Spleen (tissue), 11 donors: ENCODE measurements around the gene MMP25. TPM values are rescaled to one million over a fixed set of nuclear protein-coding genes. Genes with fewer than 3 reads are reported as not detected.

Experiments
- DNase-seq: peaks from one replicate; pipeline ENCODE4 v3.0.0-alpha.2; 2020
- H3K27ac ChIP-seq, 8 donors: fragments of 200-600 bp; sonication (generic) in 7 of 8; 1 replicate in 4 of 8; 2 replicates in 4 of 8; pipeline versions ENCODE4 v1.5.0 to v1.8.0; 2016 to 2021; ENCODE audit warnings: inconsistent platforms in 4 of 8, mild to moderate bottlenecking in 4 of 8, moderate library complexity in 1 of 8
- H3K27me3 ChIP-seq, 7 donors: fragments of 200-600 bp; sonication (generic) in 6 of 7; replicated peaks in 1 of 7; 1 replicate in 4 of 7; 2 replicates in 3 of 7; pipeline versions ENCODE4 v1.5.0 to v1.8.0; 2016 to 2021; ENCODE audit warnings: inconsistent platforms in 3 of 7, mild to moderate bottlenecking in 1 of 7
- H3K36me3 ChIP-seq, 6 donors: fragments of 200-600 bp; sonication (generic) in 5 of 6; 1 replicate in 4 of 6; 2 replicates in 2 of 6; pipeline versions ENCODE4 v1.5.0 to v1.8.0; 2016 to 2021; ENCODE audit warnings: inconsistent platforms in 2 of 6
- H3K4me1 ChIP-seq, 6 donors: fragments of 200-600 bp; sonication (generic) in 5 of 6; 1 replicate in 3 of 6; 2 replicates in 3 of 6; pipeline versions ENCODE4 v1.5.0 to v1.8.0; 2016 to 2021; ENCODE audit warnings: inconsistent platforms in 3 of 6
- H3K4me3 ChIP-seq, 8 donors: fragments of 200-600 bp; sonication (generic) in 7 of 8; 1 replicate in 4 of 8; 2 replicates in 4 of 8; pipeline versions ENCODE4 v1.5.0 to v1.8.0; 2016 to 2021; ENCODE audit warnings: inconsistent platforms in 4 of 8, mild to moderate bottlenecking in 4 of 8, moderate library complexity in 2 of 8
- H3K9me3 ChIP-seq, 8 donors: fragments of 200-600 bp; sonication (generic) in 7 of 8; 1 replicate in 4 of 8; 2 replicates in 4 of 8; pipeline versions ENCODE4 v1.5.0 to v1.8.0; 2016 to 2021; ENCODE audit warnings: inconsistent platforms in 4 of 8
- CTCF ChIP-seq, 11 experiments: fragments of 200-600 bp in 7 of 11; fragments of 450-650 bp in 4 of 11; sonication (generic) in 4 of 11; IDR thresholded peaks in 8 of 11; conservative IDR thresholded peaks in 3 of 11; 1 replicate in 7 of 11; 2 replicates in 4 of 11; pipeline versions ENCODE4 v1.4.0 to v1.8.0; 2016 to 2021; ENCODE audit warnings: antibody characterized with exemption in 11 of 11, inconsistent platforms in 4 of 11, mild to moderate bottlenecking in 1 of 11
- POLR2A ChIP-seq, 3 donors: fragments of 450-650 bp; IDR thresholded peaks; one replicate each; pipeline ENCODE4 v1.5.1; 2017; ENCODE audit warnings: antibody characterized with exemption in 3 of 3, mild to moderate bottlenecking in 1 of 3
- POLR2AphosphoS5 ChIP-seq, 3 donors: sonication (generic); formaldehyde crosslinking; IDR thresholded peaks; one replicate each; pipeline ENCODE4 v1.5.1; 2017; ENCODE audit warnings: antibody characterized with exemption in 3 of 3
- WGBS, 5 donors: extraction: QIAGEN DNeasy Blood & Tissue Kit in 3 of 5; methylation state at CpG; one replicate each; pipeline versions ENCODE4 v1.1.5 to v1.1.7; 2013 to 2018; 5-methylcytosine and 5-hydroxymethylcytosine counted together
- intact Hi-C: fragments of 100-400 bp; cut with DNase I; formaldehyde crosslinking; loops from one replicate; pipeline ENCODE4 v1.15.0; 2023; ENCODE audit warnings: low total_unique reads
- polyA plus RNA-seq, 3 donors: library from polyadenylated mRNA; stranded (reverse); fragments of 200-250 nt; gene quantifications; one replicate each; pipeline ENCODE4 v1.2.1, GENCODE V29; 2013
- total RNA-seq, 7 donors: library from RNA; depleted of rRNA in 3 of 7; stranded (reverse); fragments of >200 nt in 3 of 7; fragmentation: NEBNext Ultra II Directional in 4 of 7; extraction: Animal tissue kit (Norgen Biotek cat#: 25700) in 4 of 7; gene quantifications; one replicate each; pipeline versions ENCODE4 v1.1.0 to v1.2.1, GENCODE V29; 2016 to 2021
- donor health status: healthy with polysubstance abuse.
- donor health status: DM: no; HTN: no; CAD: no; lungs with moderate emphysema.
- donor health status: DM: no; HTN: no; CAD: no.
- donor health status: Bipolar disorder and iron deficiency.
- donor health status: healthy.
- donor health status: DM: no; HTN: no; CAD: no.
- donor health status: DM: yes; HTN: yes; CAD: no.

Gene MMP25
- total and polyA plus RNA-seq, 10 donors = 2.7 to 282 (median 65.6) TPM

GRCh38 chr16:3017344-3017743 lies 29.0 kb upstream of the MMP25 start:
- TF ChIP-seq CTCF (IDR thresholded peaks at IDR 0.05 in 8 of 11, conservative IDR thresholded peaks at IDR 0.05 in 3 of 11) (no peak), POLR2AphosphoS5 (IDR thresholded peaks at IDR 0.05) (no peak), POLR2A (IDR thresholded peaks at IDR 0.05) (no peak)
- H3K36me3 ChIP-seq = no peaks in the 10 kb centered on the region
- peaks cover 23 to 55% (median 43%) of the 10 kb centered on the region in 6 donors for H3K4me1 ChIP-seq
- no peak overlapping the region for H3K4me3 ChIP-seq
- intact Hi-C loops = no loop called here
- WGBS, 5 donors = 60 to 87% (median 77%) methylated on average over 8 to 20 of the region's 20 CpGs
- no peak for DNase-seq
- no peak overlapping the region for H3K27ac ChIP-seq
- peaks cover 0 to 69% (median 32%) of the 10 kb centered on the region in 7 donors for H3K27me3 ChIP-seq
- no peaks in the 10 kb centered on the region for H3K9me3 ChIP-seq

- H3K27me3 ChIP-seq = peaks cover 0 to 63% (median 30%) of the 10 kb centered on the region in 7 donors
- no peaks in the 10 kb centered on the region for H3K36me3 ChIP-seq
- no peak for DNase-seq
- intact Hi-C loops = no loop called here
- WGBS, 5 donors = 9 to 16% (median 15%) methylated on average over 9 to 52 of the region's 52 CpGs
- TF ChIP-seq POLR2AphosphoS5 (IDR thresholded peaks at IDR 0.05) (peak in 1 of 3 donors; percentile 27), CTCF (IDR thresholded peaks at IDR 0.05 in 8 of 11, conservative IDR thresholded peaks at IDR 0.05 in 3 of 11) (peak in 2 of 11 experiments; percentile 4 to 17), POLR2A (IDR thresholded peaks at IDR 0.05) (no peak)
- H3K4me1 ChIP-seq = peaks cover 28 to 56% (median 49%) of the 10 kb centered on the region in 6 donors
- no peak within 1 kb of the TSS for H3K27ac ChIP-seq
- H3K4me3 ChIP-seq = no peak within 1 kb of the TSS
- no peaks in the 10 kb centered on the region for H3K9me3 ChIP-seq
Observed at GRCh38 chr16:3017794-3018506, 28.4 kb upstream of the MMP25 start, which contains the start of gene CLDN6. Gene CLDN6, minus strand, starts transcription at chr16:3018183. Its CDS starts 2,162 bp downstream, at chr16:3016021.

- Histone ChIP-seq H3K27ac (peak overlapping the region in 5 of 8 donors; percentile 82 to 95 (median 94)), H3K27me3 (peaks cover 0 to 45% (median 17%) of the 10 kb centered on the region in 7 donors), H3K4me3 (peak overlapping the region in 7 of 8 donors; percentile 56 to 86 (median 59)), H3K4me1 (peaks cover 41 to 72% (median 64%) of the 10 kb centered on the region in 6 donors), H3K36me3 (no peaks in the 10 kb centered on the region), H3K9me3 (no peaks in the 10 kb centered on the region)
- TF ChIP-seq POLR2AphosphoS5 (IDR thresholded peaks at IDR 0.05) = no peak
- TF ChIP-seq POLR2A (IDR thresholded peaks at IDR 0.05) = no peak
- 29 to 53% (median 32%) methylated on average over 28 to 40 of the region's 40 CpGs for WGBS, 5 donors
- no peak for DNase-seq
- intact Hi-C loops = no loop called here
Observed at GRCh38 chr16:3019594-3020246, 26.6 kb upstream of the MMP25 start.

GRCh38 chr16:3020247-3020603 lies 26.1 kb upstream of the MMP25 start, which contains the start of gene TNFRSF12A:
Gene TNFRSF12A, plus strand, starts transcription at chr16:3020368. Its CDS starts 30 bp downstream, at chr16:3020398.
- DNase-seq = peak; percentile 94
- peaks cover 41 to 77% (median 69%) of the 10 kb centered on the region in 6 donors for H3K4me1 ChIP-seq
- peak within 1 kb of the TSS; percentile 47 to 86 (median 58) for H3K4me3 ChIP-seq
- peaks cover 0 to 40% (median 17%) of the 10 kb centered on the region in 7 donors for H3K27me3 ChIP-seq
- WGBS, 5 donors = 0 to 1% (median 0%) methylated on average over 10 to 49 of the region's 49 CpGs
- no peaks in the 10 kb centered on the region for H3K9me3 ChIP-seq
- peak within 1 kb of the TSS; percentile 64 to 95 (median 94) for H3K27ac ChIP-seq
- intact Hi-C loops = no loop called here
- peaks cover 0 to under 1% (median 0%) of the 10 kb centered on the region in 6 donors for H3K36me3 ChIP-seq
- TF ChIP-seq CTCF (IDR thresholded peaks at IDR 0.05 in 8 of 11, conservative IDR thresholded peaks at IDR 0.05 in 3 of 11) (peak in 4 of 11 experiments; percentile 6 to 39 (median 28)), POLR2AphosphoS5 (IDR thresholded peaks at IDR 0.05) (peak; percentile 71 to 78 (median 76)), POLR2A (IDR thresholded peaks at IDR 0.05) (no peak)
